B cell (primary cell): ENCODE data around the gene ODC1. TPM values are rescaled to one million over a fixed set of nuclear protein-coding genes. Genes with fewer than 3 reads are reported as not detected.

Source experiments
- ATAC-seq: fragments of 200-7000 bp; cut with Tn5 transposase; one replicate; pipeline ENCODE4 v1.10.0; 2021; ENCODE audit warnings: low read depth, mild to moderate bottlenecking, moderate number of reproducible peaks, moderate library complexity
- CTCF ChIA-PET: fragments of 350-600 bp; sonication (Branson Sonifier 250); formaldehyde crosslinking; loops from one replicate; lab custom pipeline; 2021; ENCODE audit warnings: antibody characterized with exemption, inconsistent platforms; lab: Charles Lee
- POLR2A ChIA-PET: fragments of 350-600 bp; sonication (Branson Sonifier 250); formaldehyde crosslinking; loops from one replicate; lab custom pipeline; 2021; ENCODE audit warnings: antibody characterized with exemption; lab: Charles Lee
- DNase-seq: peaks from one replicate; pipeline ENCODE4 v3.0.0; 2013
- H2AFZ ChIP-seq: 2 replicates; pipeline ENCODE4 v1.6.1; 2012; ENCODE audit warnings: mild to moderate bottlenecking, low read depth, low read length; ENCODE audit not compliant: insufficient read depth, poor library complexity, severe bottlenecking
- H3K27ac ChIP-seq, 2 donors: 1 replicate in 1 of 2; 2 replicates in 1 of 2; pipeline ENCODE4 v1.5.1; 2012 to 2013; ENCODE audit warnings: low read length in 2 of 2, mild to moderate bottlenecking in 2 of 2, moderate library complexity in 1 of 2
- H3K27me3 ChIP-seq, 4 experiments: fragments of 200-600 bp in 1 of 4; sonication (generic) in 1 of 4; replicated peaks in 1 of 4; 1 replicate in 2 of 4; 2 replicates in 2 of 4; pipeline versions ENCODE4 v1.6.1 to v1.7.0; 2013 to 2016; ENCODE audit warnings: low read length in 3 of 4, mild to moderate bottlenecking in 2 of 4, mixed read lengths in 1 of 4, moderate library complexity in 1 of 4; ENCODE audit not compliant: insufficient read depth in 4 of 4, control insufficient read depth in 3 of 4; ENCODE audit errors: control extremely low read depth in 1 of 4
- H3K36me3 ChIP-seq, 2 experiments: replicated peaks in 1 of 2; 1 replicate in 1 of 2; 2 replicates in 1 of 2; pipeline versions ENCODE4 v1.6.1 to v1.7.1; 2013; ENCODE audit warnings: low read length in 1 of 2; ENCODE audit not compliant: insufficient read depth in 2 of 2, control insufficient read depth in 1 of 2; ENCODE audit errors: control extremely low read depth in 1 of 2, extremely low read depth in 1 of 2
- H3K4me1 ChIP-seq, 2 donors: fragments of 200-600 bp in 1 of 2; sonication (generic) in 1 of 2; 1 replicate in 1 of 2; 2 replicates in 1 of 2; pipeline versions ENCODE4 v1.5.1 to v1.6.1; 2013 to 2017; ENCODE audit warnings: low read length in 2 of 2; ENCODE audit not compliant: control insufficient read depth in 2 of 2, insufficient read depth in 2 of 2
- H3K4me2 ChIP-seq: replicated peaks from 2 replicates; pipeline ENCODE3; 2012; ENCODE audit warnings: mild to moderate bottlenecking, low read depth, low read length; ENCODE audit not compliant: poor library complexity, severe bottlenecking
- H3K4me3 ChIP-seq, 5 experiments: fragments of 200-600 bp in 1 of 5; sonication (generic) in 1 of 5; 1 replicate in 3 of 5; 2 replicates in 2 of 5; pipeline versions ENCODE4 v1.5.1 to v1.7.0; 2011 to 2016; ENCODE audit warnings: low read length in 4 of 5, mild to moderate bottlenecking in 4 of 5, low read depth in 2 of 5, control low read depth in 1 of 5, moderate library complexity in 1 of 5; ENCODE audit not compliant: insufficient read depth in 1 of 5; ENCODE audit errors: control extremely low read depth in 1 of 5, extremely low read depth in 1 of 5
- H3K79me2 ChIP-seq: fragments of 200-600 bp; sonication (generic); one replicate; pipeline ENCODE4 v1.6.0; 2016; ENCODE audit warnings: low read length; ENCODE audit not compliant: control insufficient read depth, insufficient read depth
- H3K9ac ChIP-seq: fragments of 200-600 bp; sonication (generic); 2 replicates; pipeline ENCODE4 v1.6.1; 2017; ENCODE audit warnings: mild to moderate bottlenecking, low read length, moderate library complexity
- H3K9me3 ChIP-seq, 3 donors: one replicate each; pipeline versions ENCODE4 v1.6.1 to v1.7.1; 2013; ENCODE audit warnings: low read length in 2 of 3; ENCODE audit not compliant: control insufficient read depth in 2 of 3, insufficient read depth in 1 of 3; ENCODE audit errors: control extremely low read depth in 1 of 3
- H4K20me1 ChIP-seq: 2 replicates; pipeline ENCODE4 v1.6.0; 2012; ENCODE audit warnings: mild to moderate bottlenecking, low read length; ENCODE audit not compliant: insufficient read depth, control insufficient read depth, poor library complexity, severe bottlenecking
- H3K27ac Mint-ChIP-seq: one replicate; pipeline ENCODE4 v1.8.0; 2021; ENCODE audit warnings: mixed read lengths
- H3K27me3 Mint-ChIP-seq: one replicate; pipeline ENCODE4 v1.8.0; 2021; ENCODE audit warnings: mixed read lengths
- H3K4me1 Mint-ChIP-seq: one replicate; pipeline ENCODE4 v1.8.0; 2021; ENCODE audit warnings: mixed read lengths
- H3K4me3 Mint-ChIP-seq: one replicate; pipeline ENCODE4 v1.8.0; 2021; ENCODE audit warnings: mixed read lengths
- H3K9me3 Mint-ChIP-seq: one replicate; pipeline ENCODE4 v1.8.0; 2022; ENCODE audit warnings: mixed read lengths; ENCODE audit not compliant: insufficient read depth
- EZH2 ChIP-seq: IDR thresholded peaks from 2 replicates; pipeline ENCODE4 v1.6.1; 2012; ENCODE audit warnings: borderline replicate concordance, low read depth, mild to moderate bottlenecking, moderate library complexity, low read length; ENCODE audit not compliant: insufficient read depth, poor library complexity, severe bottlenecking
- WGBS: methylation state at CpG from one replicate; pipeline ENCODE4 v1.1.5; 2013; ENCODE audit warnings: missing lambda C conversion rate; ENCODE audit not compliant: insufficient coverage; 5-methylcytosine and 5-hydroxymethylcytosine counted together
- intact Hi-C: fragments of 100-400 bp; cut with micrococcal nuclease; formaldehyde crosslinking; loops from one replicate; pipeline ENCODE4 v1.10.0; 2022
- polyA plus RNA-seq: library from polyadenylated mRNA; depleted of rRNA; stranded (reverse); fragments of >200 nt; gene quantifications from 2 replicates; pipeline ENCODE4 v1.2.3, GENCODE V29; 2012
- total RNA-seq, 2 donors: library from RNA; stranded (reverse); fragments of 120-200 nt in 1 of 2; gene quantifications; 1 replicate in 1 of 2; 2 replicates in 1 of 2; pipeline versions ENCODE4 v1.2.3 to v1.2.4, GENCODE V29; 2013 to 2022
- TF ChIP-seq, protein P1 (sequence below): fragments of 200-600 bp; IDR thresholded peaks from one replicate; pipeline ENCODE4 v1.8.0; 2022; ENCODE audit warnings: antibody characterized with exemption, mild to moderate bottlenecking

Gene ODC1
- total and polyA plus RNA-seq, 2 donors (not counting 1 experiment from before 2014, with no cell fraction given): 88.7 to 171 TPM

- no peak overlapping the region for H3K27ac ChIP-seq
- Mint-ChIP-seq H3K9me3 (no peaks in the 10 kb centered on the region), H3K27me3 (no peaks in the 10 kb centered on the region), H3K27ac (no peak overlapping the region), H3K4me1 (peaks cover 18% of the 10 kb centered on the region), H3K4me3 (no peak overlapping the region)
- intact Hi-C loops: no loop called here
- no peaks in the 10 kb centered on the region for H4K20me1 ChIP-seq
- no peak overlapping the region for H3K4me3 ChIP-seq
- no peaks in the 10 kb centered on the region for H3K36me3 ChIP-seq
- H3K4me1 ChIP-seq: no peaks in the 10 kb centered on the region
- H3K79me2 ChIP-seq: no peaks in the 10 kb centered on the region
- ChIA-PET CTCF (no interaction called here), POLR2A (no interaction called here)
- DNase-seq (no peak), ATAC-seq (no peak)
- H3K27me3 ChIP-seq: peaks cover 0 to 2% (median 0%) of the 10 kb centered on the region in 4 experiments
- no peak overlapping the region for H2AFZ ChIP-seq
- TF ChIP-seq, protein P1, sequence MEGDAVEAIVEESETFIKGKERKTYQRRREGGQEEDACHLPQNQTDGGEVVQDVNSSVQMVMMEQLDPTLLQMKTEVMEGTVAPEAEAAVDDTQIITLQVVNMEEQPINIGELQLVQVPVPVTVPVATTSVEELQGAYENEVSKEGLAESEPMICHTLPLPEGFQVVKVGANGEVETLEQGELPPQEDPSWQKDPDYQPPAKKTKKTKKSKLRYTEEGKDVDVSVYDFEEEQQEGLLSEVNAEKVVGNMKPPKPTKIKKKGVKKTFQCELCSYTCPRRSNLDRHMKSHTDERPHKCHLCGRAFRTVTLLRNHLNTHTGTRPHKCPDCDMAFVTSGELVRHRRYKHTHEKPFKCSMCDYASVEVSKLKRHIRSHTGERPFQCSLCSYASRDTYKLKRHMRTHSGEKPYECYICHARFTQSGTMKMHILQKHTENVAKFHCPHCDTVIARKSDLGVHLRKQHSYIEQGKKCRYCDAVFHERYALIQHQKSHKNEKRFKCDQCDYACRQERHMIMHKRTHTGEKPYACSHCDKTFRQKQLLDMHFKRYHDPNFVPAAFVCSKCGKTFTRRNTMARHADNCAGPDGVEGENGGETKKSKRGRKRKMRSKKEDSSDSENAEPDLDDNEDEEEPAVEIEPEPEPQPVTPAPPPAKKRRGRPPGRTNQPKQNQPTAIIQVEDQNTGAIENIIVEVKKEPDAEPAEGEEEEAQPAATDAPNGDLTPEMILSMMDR: no peak
- TF ChIP-seq EZH2: no peak
- 91% methylated on average over 19 of the region's 21 CpGs for WGBS
- H3K9ac ChIP-seq: no peak overlapping the region
- no peak overlapping the region for H3K4me2 ChIP-seq
- no peaks in the 10 kb centered on the region for H3K9me3 ChIP-seq
These were observed 27.1 kb upstream of the ODC1 start for GRCh38 chr2:10475221-10475722.

GRCh38 chr2:10473121-10473756, 25.1 kb upstream of the ODC1 start:
- ChIA-PET CTCF (interaction anchor here (1.1 kb wide), 1 partner anchor 28 kb away, joined by 3 read pairs; no protein-coding TSS in a partner anchor), POLR2A (no interaction called here)
- no peaks in the 10 kb centered on the region for H3K27me3 Mint-ChIP-seq
- H3K27ac Mint-ChIP-seq: no peak overlapping the region
- no peaks in the 10 kb centered on the region for H3K79me2 ChIP-seq
- H3K4me3 ChIP-seq: no peak overlapping the region
- H3K4me3 Mint-ChIP-seq: no peak overlapping the region
- no peak overlapping the region for H2AFZ ChIP-seq
- H3K36me3 ChIP-seq: no peaks in the 10 kb centered on the region
- 88% methylated on average over 3 of the region's 5 CpGs for WGBS
- DNase-seq: no peak
- H3K4me1 ChIP-seq: no peaks in the 10 kb centered on the region
- peaks cover 0 to 3% (median 0%) of the 10 kb centered on the region in 4 experiments for H3K27me3 ChIP-seq
- no peak overlapping the region for H3K27ac ChIP-seq
- no peak for TF ChIP-seq EZH2
- TF ChIP-seq, protein P1: no peak
- H3K9me3 ChIP-seq: no peaks in the 10 kb centered on the region
- intact Hi-C loops: no loop called here
- no peaks in the 10 kb centered on the region for H4K20me1 ChIP-seq
- H3K4me1 Mint-ChIP-seq: peaks cover 12% of the 10 kb centered on the region
- no peak for ATAC-seq
- H3K9ac ChIP-seq: no peak overlapping the region
- no peak overlapping the region for H3K4me2 ChIP-seq
- no peaks in the 10 kb centered on the region for H3K9me3 Mint-ChIP-seq
